Urothelium cell line (cell line): ENCODE data around the gene RFT1.

Source experiments
- DNase-seq: peaks from one replicate; pipeline ENCODE4 v3.0.0; 2011; ENCODE audit warnings: low spot score, mixed read lengths
- FAIRE-seq: peaks from 2 replicates; lab custom pipeline; 2011; peaks lifted over from hg19 to GRCh38; lab: Jason Lieb, UNC

The RFT1 gene

DNA sequence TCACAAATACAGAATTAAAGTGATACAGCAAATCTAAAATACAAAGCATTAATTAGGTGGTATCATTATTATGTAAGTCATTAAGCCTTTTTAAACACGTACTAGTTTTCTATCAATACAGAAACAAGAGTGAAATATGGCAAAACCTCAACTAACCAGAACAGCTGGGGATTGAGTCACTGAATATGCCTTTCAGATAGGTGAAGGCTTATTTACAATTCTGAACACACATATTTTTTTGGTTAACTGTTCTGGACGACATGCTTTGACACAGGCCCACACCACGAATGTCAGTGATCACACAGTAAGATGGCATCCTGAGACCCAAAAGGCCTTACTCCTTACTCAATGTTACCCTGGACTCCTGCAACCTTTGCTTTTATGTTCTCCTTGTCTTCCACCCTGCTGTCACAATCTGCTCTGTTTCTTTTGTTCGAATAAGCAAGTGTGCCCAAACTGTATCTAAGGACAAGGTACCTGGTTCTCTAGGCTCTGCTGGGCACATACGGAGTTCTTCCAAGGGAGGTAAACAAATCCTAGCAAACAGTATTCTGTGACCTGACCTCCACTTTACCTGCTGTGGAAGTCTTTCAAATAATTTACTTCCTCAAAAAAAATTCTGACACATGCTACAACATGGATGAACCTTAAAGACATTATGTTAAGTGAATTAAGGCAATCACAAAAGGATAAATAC, 91.4 kb downstream of the RFT1 start:
- DNase-seq (no peak), FAIRE-seq (no peak)
